Trophoblast cell (in vitro differentiated cells and primary cell): Measurements from ENCODE around the gene ETS1.

Experiments
- DNase-seq, 2 donors: peaks; one replicate each; pipeline ENCODE4 v3.0.0-alpha.2; 2016
- H2AFZ ChIP-seq: 2 replicates; pipeline ENCODE4 v1.6.1; 2013; ENCODE audit warnings: low read length, moderate library complexity, mild to moderate bottlenecking; ENCODE audit not compliant: insufficient read depth, poor library complexity
- H2AK5ac ChIP-seq: 2 replicates; pipeline ENCODE4 v1.6.1; 2013; ENCODE audit warnings: mild to moderate bottlenecking, low read length
- H2BK120ac ChIP-seq: 2 replicates; pipeline ENCODE4 v1.6.1; 2013; ENCODE audit warnings: low read length, mild to moderate bottlenecking, moderate library complexity; ENCODE audit not compliant: insufficient read depth, poor library complexity
- H2BK12ac ChIP-seq: 2 replicates; pipeline ENCODE4 v1.6.1; 2013; ENCODE audit warnings: mild to moderate bottlenecking, low read length, moderate library complexity
- H2BK5ac ChIP-seq: 2 replicates; pipeline ENCODE4 v1.6.1; 2013; ENCODE audit warnings: low read length, low read depth, moderate library complexity, mild to moderate bottlenecking; ENCODE audit not compliant: poor library complexity
- H3K14ac ChIP-seq: 2 replicates; pipeline ENCODE4 v1.6.1; 2013; ENCODE audit warnings: mild to moderate bottlenecking, low read length
- H3K18ac ChIP-seq: 2 replicates; pipeline ENCODE4 v1.6.1; 2013; ENCODE audit warnings: mild to moderate bottlenecking, low read length
- H3K23ac ChIP-seq: 2 replicates; pipeline ENCODE4 v1.6.1; 2013; ENCODE audit warnings: low read length
- H3K27ac ChIP-seq: 2 replicates; pipeline ENCODE4 v1.5.1; 2013; ENCODE audit warnings: low read depth, mild to moderate bottlenecking, inconsistent platforms, low read length, moderate library complexity
- H3K27me3 ChIP-seq: 2 replicates; pipeline ENCODE4 v1.6.1; 2013; ENCODE audit warnings: inconsistent platforms, mild to moderate bottlenecking, low read length, moderate library complexity; ENCODE audit not compliant: insufficient read depth
- H3K36me3 ChIP-seq, 2 experiments: 1 replicate in 1 of 2; 2 replicates in 1 of 2; pipeline ENCODE4 v1.6.1; 2013; ENCODE audit warnings: low read length in 2 of 2, mild to moderate bottlenecking in 2 of 2, moderate library complexity in 1 of 2; ENCODE audit not compliant: insufficient read depth in 2 of 2, control insufficient read depth in 1 of 2
- H3K4ac ChIP-seq: 2 replicates; pipeline ENCODE4 v1.6.1; 2013; ENCODE audit warnings: low read depth, mild to moderate bottlenecking, low read length, moderate library complexity
- H3K4me1 ChIP-seq, 2 experiments: 1 replicate in 1 of 2; 2 replicates in 1 of 2; pipeline ENCODE4 v1.6.1; 2013; ENCODE audit warnings: low read length in 2 of 2, mild to moderate bottlenecking in 2 of 2, moderate library complexity in 1 of 2; ENCODE audit not compliant: insufficient read depth in 2 of 2, control insufficient read depth in 1 of 2
- H3K4me2 ChIP-seq: 2 replicates; pipeline ENCODE4 v1.6.1; 2013; ENCODE audit warnings: inconsistent platforms, mild to moderate bottlenecking, low read length, moderate library complexity
- H3K4me3 ChIP-seq: 2 replicates; pipeline ENCODE4 v1.5.1; 2013; ENCODE audit warnings: mild to moderate bottlenecking, low read depth, low read length, inconsistent platforms
- H3K79me1 ChIP-seq: one replicate; pipeline ENCODE4 v1.6.1; 2013; ENCODE audit warnings: low read length
- H3K79me2 ChIP-seq: 2 replicates; pipeline ENCODE4 v1.6.1; 2013; ENCODE audit warnings: low read length, mild to moderate bottlenecking; ENCODE audit not compliant: control insufficient read depth, insufficient read depth, poor library complexity
- H3K9ac ChIP-seq: 2 replicates; pipeline ENCODE4 v1.6.1; 2013; ENCODE audit warnings: mild to moderate bottlenecking, low read length
- H3K9me3 ChIP-seq: 2 replicates; pipeline ENCODE4 v1.6.1; 2013; ENCODE audit warnings: low read depth, mild to moderate bottlenecking, control low read depth, inconsistent platforms, low read length; ENCODE audit not compliant: insufficient read depth
- H4K12ac ChIP-seq: 2 replicates; pipeline ENCODE4 v1.6.1; 2013; ENCODE audit warnings: low read depth, mild to moderate bottlenecking, low read length, moderate library complexity
- H4K8ac ChIP-seq: 2 replicates; pipeline ENCODE4 v1.6.1; 2013; ENCODE audit warnings: low read depth, mild to moderate bottlenecking, low read length, moderate library complexity
- H4K91ac ChIP-seq: one replicate; pipeline ENCODE4 v1.6.1; 2013; ENCODE audit warnings: low read depth, mild to moderate bottlenecking, low read length, moderate library complexity
- WGBS: extraction: QIAGEN DNeasy Blood & Tissue Kit; methylation state at CpG from one replicate; pipeline ENCODE4 v1.1.7; 2013; ENCODE audit warnings: missing lambda C conversion rate; ENCODE audit not compliant: insufficient read length, insufficient coverage; ENCODE audit errors: extremely low coverage; 5-methylcytosine and 5-hydroxymethylcytosine counted together

ETS1 gene

GRCh38 chr11:128567130-128567529 lies 20.2 kb downstream of the ETS1 start:
- no peaks in the 10 kb centered on the region for H3K27me3 ChIP-seq
- H3K9me3 ChIP-seq = no peaks in the 10 kb centered on the region
- no peak overlapping the region for H3K4me3 ChIP-seq
- H3K14ac ChIP-seq = no peak overlapping the region
- H3K79me1 ChIP-seq = no peaks in the 10 kb centered on the region
- H4K12ac ChIP-seq = no peak overlapping the region
- no peak overlapping the region for H3K9ac ChIP-seq
- no peak overlapping the region for H3K27ac ChIP-seq
- H3K4ac ChIP-seq = no peak overlapping the region
- no peak overlapping the region for H2BK12ac ChIP-seq
- H4K91ac ChIP-seq = no peak overlapping the region
- no peaks in the 10 kb centered on the region for H3K79me2 ChIP-seq
- no CpG with 5 or more reads among the region's 3 CpGs for WGBS
- no peak overlapping the region for H4K8ac ChIP-seq
- no peaks in the 10 kb centered on the region for H3K36me3 ChIP-seq
- H3K23ac ChIP-seq = no peak overlapping the region
- H3K4me1 ChIP-seq = peaks cover 6 to 8% of the 10 kb centered on the region in 2 experiments
- H3K4me2 ChIP-seq = no peak overlapping the region
- no peak for DNase-seq
- H2AFZ ChIP-seq = no peak overlapping the region
- H3K18ac ChIP-seq = no peak overlapping the region
- H2BK120ac ChIP-seq = no peak overlapping the region
- no peak overlapping the region for H2AK5ac ChIP-seq
- no peak overlapping the region for H2BK5ac ChIP-seq

- no CpG with 5 or more reads among the region's 5 CpGs for WGBS
- DNase-seq = no peak
- Histone ChIP-seq H3K27ac (no peak overlapping the region), H3K79me2 (no peaks in the 10 kb centered on the region), H3K9ac (no peak overlapping the region), H3K14ac (no peak overlapping the region), H3K4ac (no peak overlapping the region), H4K8ac (no peak overlapping the region), H2BK120ac (no peak overlapping the region), H3K18ac (no peak overlapping the region), H2AK5ac (no peak overlapping the region), H4K91ac (no peak overlapping the region), H4K12ac (no peak overlapping the region), H2BK5ac (no peak overlapping the region), H3K9me3 (no peaks in the 10 kb centered on the region), H2AFZ (no peak overlapping the region), H3K36me3 (no peaks in the 10 kb centered on the region), H2BK12ac (no peak overlapping the region), H3K27me3 (no peaks in the 10 kb centered on the region), H3K4me1 (peaks cover 6 to 8% of the 10 kb centered on the region in 2 experiments), H3K23ac (no peak overlapping the region), H3K79me1 (no peaks in the 10 kb centered on the region), H3K4me2 (no peak overlapping the region), H3K4me3 (no peak overlapping the region)
These were observed 21.5 kb downstream of the ETS1 start for GRCh38 chr11:128565881-128566280.

- Histone ChIP-seq H4K8ac (no peak overlapping the region), H3K27me3 (no peaks in the 10 kb centered on the region), H3K4ac (no peak overlapping the region), H3K23ac (no peak overlapping the region), H3K14ac (no peak overlapping the region), H3K4me2 (no peak overlapping the region), H3K4me1 (peaks cover 6 to 8% of the 10 kb centered on the region in 2 experiments), H3K79me1 (no peaks in the 10 kb centered on the region), H3K9me3 (no peaks in the 10 kb centered on the region), H3K79me2 (no peaks in the 10 kb centered on the region), H3K4me3 (no peak overlapping the region), H2BK12ac (no peak overlapping the region), H3K9ac (no peak overlapping the region), H2AK5ac (no peak overlapping the region), H2BK120ac (no peak overlapping the region), H2BK5ac (no peak overlapping the region), H3K18ac (no peak overlapping the region), H4K12ac (no peak overlapping the region), H3K27ac (no peak overlapping the region), H2AFZ (no peak overlapping the region), H3K36me3 (no peaks in the 10 kb centered on the region), H4K91ac (no peak overlapping the region)
- no CpG with 5 or more reads among the region's 3 CpGs for WGBS
- DNase-seq = no peak
These were observed 22.6 kb downstream of the ETS1 start for GRCh38 chr11:128564642-128565245.

- Histone ChIP-seq H3K36me3 (no peaks in the 10 kb centered on the region), H2BK5ac (no peak overlapping the region), H3K14ac (no peak overlapping the region), H3K4me2 (no peak overlapping the region), H2BK12ac (no peak overlapping the region), H3K9ac (no peak overlapping the region), H3K9me3 (no peaks in the 10 kb centered on the region), H3K4ac (no peak overlapping the region), H3K23ac (no peak overlapping the region), H3K79me2 (no peaks in the 10 kb centered on the region), H3K27ac (no peak overlapping the region), H3K27me3 (no peaks in the 10 kb centered on the region), H2AFZ (no peak overlapping the region), H2BK120ac (no peak overlapping the region), H3K79me1 (no peaks in the 10 kb centered on the region), H3K4me3 (no peak overlapping the region), H2AK5ac (no peak overlapping the region), H3K4me1 (peaks cover 6 to 8% of the 10 kb centered on the region in 2 experiments), H4K8ac (no peak overlapping the region), H4K12ac (no peak overlapping the region), H4K91ac (no peak overlapping the region), H3K18ac (no peak overlapping the region)
- no CpG with 5 or more reads among the region's 11 CpGs for WGBS
- DNase-seq = no peak
These were observed 23.3 kb downstream of the ETS1 start for GRCh38 chr11:128563942-128564641.
